Esophagus muscularis mucosa (tissue), 4 donors: ENCODE measurements around the gene GJE1.

Source experiments
- CTCF ChIP-seq, 3 experiments: fragments of 200-600 bp in 2 of 3; fragments of 450-650 bp in 1 of 3; sonication (generic) in 2 of 3; IDR thresholded peaks; one replicate each; pipeline ENCODE4 v1.5.1; 2017 to 2019; ENCODE audit warnings: antibody characterized with exemption in 3 of 3, mild to moderate bottlenecking in 2 of 3, moderate library complexity in 1 of 3
- EP300 ChIP-seq: sonication (generic); formaldehyde crosslinking; IDR thresholded peaks from one replicate; pipeline ENCODE4 v1.6.1; 2017; ENCODE audit warnings: antibody characterized with exemption
- POLR2A ChIP-seq: fragments of 450-650 bp; IDR thresholded peaks from one replicate; pipeline ENCODE4 v1.6.1; 2017; ENCODE audit warnings: antibody characterized with exemption, moderate library complexity, mild to moderate bottlenecking, low read depth
- POLR2AphosphoS5 ChIP-seq, 2 donors: sonication (generic); formaldehyde crosslinking; IDR thresholded peaks; one replicate each; pipeline ENCODE4 v1.6.1; 2017; ENCODE audit warnings: antibody characterized with exemption in 2 of 2

DNA sequence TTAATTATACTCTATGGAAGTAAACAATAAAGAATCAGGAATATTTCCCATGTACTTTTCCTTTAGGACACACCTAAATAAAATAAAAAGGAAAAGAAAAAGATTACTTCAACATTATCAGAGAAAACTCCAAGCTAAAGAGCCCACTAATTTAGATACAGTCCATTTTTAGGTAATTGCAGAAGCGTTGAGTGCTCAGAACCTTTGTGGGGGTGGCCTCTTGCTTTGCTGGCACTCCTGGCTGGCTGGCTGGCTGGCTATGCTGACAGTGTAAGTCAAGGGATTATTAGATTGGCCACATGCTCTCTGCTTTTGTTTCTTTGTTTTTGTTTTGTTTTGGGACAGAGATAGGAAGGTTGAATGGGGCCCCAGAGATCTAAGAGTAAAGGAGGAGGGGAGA lies at the start of gene GJE1:
- TF ChIP-seq CTCF (IDR thresholded peaks at IDR 0.05): no peak
- TF ChIP-seq EP300: no peak
- no peak for TF ChIP-seq POLR2A
- TF ChIP-seq POLR2AphosphoS5 (IDR thresholded peaks at IDR 0.05): no peak
